B cell (primary cell): ENCODE data around the gene THSD4. TPM values are rescaled to one million over a fixed set of nuclear protein-coding genes. Genes with fewer than 3 reads are reported as not detected.

Experiments used
- ATAC-seq: fragments of 200-7000 bp; cut with Tn5 transposase; one replicate; pipeline ENCODE4 v1.10.0; 2021; ENCODE audit warnings: low read depth, mild to moderate bottlenecking, moderate number of reproducible peaks, moderate library complexity
- CTCF ChIA-PET: fragments of 350-600 bp; sonication (Branson Sonifier 250); formaldehyde crosslinking; loops from one replicate; lab custom pipeline; 2021; ENCODE audit warnings: antibody characterized with exemption, inconsistent platforms; lab: Charles Lee
- POLR2A ChIA-PET: fragments of 350-600 bp; sonication (Branson Sonifier 250); formaldehyde crosslinking; loops from one replicate; lab custom pipeline; 2021; ENCODE audit warnings: antibody characterized with exemption; lab: Charles Lee
- DNase-seq: peaks from one replicate; pipeline ENCODE4 v3.0.0; 2013
- H2AFZ ChIP-seq: 2 replicates; pipeline ENCODE4 v1.6.1; 2012; ENCODE audit warnings: mild to moderate bottlenecking, low read depth, low read length; ENCODE audit not compliant: insufficient read depth, poor library complexity, severe bottlenecking
- H3K27ac ChIP-seq, 2 donors: 1 replicate in 1 of 2; 2 replicates in 1 of 2; pipeline ENCODE4 v1.5.1; 2012 to 2013; ENCODE audit warnings: low read length in 2 of 2, mild to moderate bottlenecking in 2 of 2, moderate library complexity in 1 of 2
- H3K27me3 ChIP-seq, 4 experiments: fragments of 200-600 bp in 1 of 4; sonication (generic) in 1 of 4; replicated peaks in 1 of 4; 1 replicate in 2 of 4; 2 replicates in 2 of 4; pipeline versions ENCODE4 v1.6.1 to v1.7.0; 2013 to 2016; ENCODE audit warnings: low read length in 3 of 4, mild to moderate bottlenecking in 2 of 4, mixed read lengths in 1 of 4, moderate library complexity in 1 of 4; ENCODE audit not compliant: insufficient read depth in 4 of 4, control insufficient read depth in 3 of 4; ENCODE audit errors: control extremely low read depth in 1 of 4
- H3K36me3 ChIP-seq, 2 experiments: replicated peaks in 1 of 2; 1 replicate in 1 of 2; 2 replicates in 1 of 2; pipeline versions ENCODE4 v1.6.1 to v1.7.1; 2013; ENCODE audit warnings: low read length in 1 of 2; ENCODE audit not compliant: insufficient read depth in 2 of 2, control insufficient read depth in 1 of 2; ENCODE audit errors: control extremely low read depth in 1 of 2, extremely low read depth in 1 of 2
- H3K4me1 ChIP-seq, 2 donors: fragments of 200-600 bp in 1 of 2; sonication (generic) in 1 of 2; 1 replicate in 1 of 2; 2 replicates in 1 of 2; pipeline versions ENCODE4 v1.5.1 to v1.6.1; 2013 to 2017; ENCODE audit warnings: low read length in 2 of 2; ENCODE audit not compliant: control insufficient read depth in 2 of 2, insufficient read depth in 2 of 2
- H3K4me2 ChIP-seq: replicated peaks from 2 replicates; pipeline ENCODE3; 2012; ENCODE audit warnings: mild to moderate bottlenecking, low read depth, low read length; ENCODE audit not compliant: poor library complexity, severe bottlenecking
- H3K4me3 ChIP-seq, 5 experiments: fragments of 200-600 bp in 1 of 5; sonication (generic) in 1 of 5; 1 replicate in 3 of 5; 2 replicates in 2 of 5; pipeline versions ENCODE4 v1.5.1 to v1.7.0; 2011 to 2016; ENCODE audit warnings: low read length in 4 of 5, mild to moderate bottlenecking in 4 of 5, low read depth in 2 of 5, control low read depth in 1 of 5, moderate library complexity in 1 of 5; ENCODE audit not compliant: insufficient read depth in 1 of 5; ENCODE audit errors: control extremely low read depth in 1 of 5, extremely low read depth in 1 of 5
- H3K79me2 ChIP-seq: fragments of 200-600 bp; sonication (generic); one replicate; pipeline ENCODE4 v1.6.0; 2016; ENCODE audit warnings: low read length; ENCODE audit not compliant: control insufficient read depth, insufficient read depth
- H3K9ac ChIP-seq: fragments of 200-600 bp; sonication (generic); 2 replicates; pipeline ENCODE4 v1.6.1; 2017; ENCODE audit warnings: mild to moderate bottlenecking, low read length, moderate library complexity
- H3K9me3 ChIP-seq, 3 donors: one replicate each; pipeline versions ENCODE4 v1.6.1 to v1.7.1; 2013; ENCODE audit warnings: low read length in 2 of 3; ENCODE audit not compliant: control insufficient read depth in 2 of 3, insufficient read depth in 1 of 3; ENCODE audit errors: control extremely low read depth in 1 of 3
- H4K20me1 ChIP-seq: 2 replicates; pipeline ENCODE4 v1.6.0; 2012; ENCODE audit warnings: mild to moderate bottlenecking, low read length; ENCODE audit not compliant: insufficient read depth, control insufficient read depth, poor library complexity, severe bottlenecking
- H3K27ac Mint-ChIP-seq: one replicate; pipeline ENCODE4 v1.8.0; 2021; ENCODE audit warnings: mixed read lengths
- H3K27me3 Mint-ChIP-seq: one replicate; pipeline ENCODE4 v1.8.0; 2021; ENCODE audit warnings: mixed read lengths
- H3K4me1 Mint-ChIP-seq: one replicate; pipeline ENCODE4 v1.8.0; 2021; ENCODE audit warnings: mixed read lengths
- H3K4me3 Mint-ChIP-seq: one replicate; pipeline ENCODE4 v1.8.0; 2021; ENCODE audit warnings: mixed read lengths
- H3K9me3 Mint-ChIP-seq: one replicate; pipeline ENCODE4 v1.8.0; 2022; ENCODE audit warnings: mixed read lengths; ENCODE audit not compliant: insufficient read depth
- CTCF ChIP-seq: fragments of 200-600 bp; IDR thresholded peaks from one replicate; pipeline ENCODE4 v1.8.0; 2022; ENCODE audit warnings: antibody characterized with exemption, mild to moderate bottlenecking
- EZH2 ChIP-seq: IDR thresholded peaks from 2 replicates; pipeline ENCODE4 v1.6.1; 2012; ENCODE audit warnings: borderline replicate concordance, low read depth, mild to moderate bottlenecking, moderate library complexity, low read length; ENCODE audit not compliant: insufficient read depth, poor library complexity, severe bottlenecking
- WGBS: methylation state at CpG from one replicate; pipeline ENCODE4 v1.1.5; 2013; ENCODE audit warnings: missing lambda C conversion rate; ENCODE audit not compliant: insufficient coverage; 5-methylcytosine and 5-hydroxymethylcytosine counted together
- intact Hi-C: fragments of 100-400 bp; cut with micrococcal nuclease; formaldehyde crosslinking; loops from one replicate; pipeline ENCODE4 v1.10.0; 2022
- polyA plus RNA-seq: library from polyadenylated mRNA; depleted of rRNA; stranded (reverse); fragments of >200 nt; gene quantifications from 2 replicates; pipeline ENCODE4 v1.2.3, GENCODE V29; 2012
- total RNA-seq, 2 donors: library from RNA; stranded (reverse); fragments of 120-200 nt in 1 of 2; gene quantifications; 1 replicate in 1 of 2; 2 replicates in 1 of 2; pipeline versions ENCODE4 v1.2.3 to v1.2.4, GENCODE V29; 2013 to 2022

Gene THSD4
- total and polyA plus RNA-seq, 2 donors (not counting 1 experiment from before 2014, with no cell fraction given), result not detected

GRCh38 chr15:71468715-71469114, 353.4 kb downstream of the THSD4 start:
- H3K27ac Mint-ChIP-seq, result no peak overlapping the region
- WGBS, result no CpG with 5 or more reads among the region's 1 CpG
- no peak overlapping the region for H3K4me3 ChIP-seq
- peaks cover 25% of the 10 kb centered on the region for H3K27me3 Mint-ChIP-seq
- H3K4me3 Mint-ChIP-seq, result no peak overlapping the region
- no peak for DNase-seq
- POLR2A ChIA-PET, result no interaction called here
- no peaks in the 10 kb centered on the region for H3K9me3 ChIP-seq
- no peaks in the 10 kb centered on the region for H3K79me2 ChIP-seq
- H2AFZ ChIP-seq, result no peak overlapping the region
- H3K9ac ChIP-seq, result no peak overlapping the region
- no peaks in the 10 kb centered on the region for H3K4me1 ChIP-seq
- TF ChIP-seq CTCF (no peak), EZH2 (no peak)
- H3K4me1 Mint-ChIP-seq, result peaks cover 3% of the 10 kb centered on the region
- CTCF ChIA-PET, result no interaction called here
- no peaks in the 10 kb centered on the region for H3K27me3 ChIP-seq
- H3K36me3 ChIP-seq, result no peaks in the 10 kb centered on the region
- intact Hi-C loops, result no loop called here
- H3K27ac ChIP-seq, result no peak overlapping the region
- no peaks in the 10 kb centered on the region for H3K9me3 Mint-ChIP-seq
- H3K4me2 ChIP-seq, result no peak overlapping the region
- ATAC-seq, result no peak
- H4K20me1 ChIP-seq, result no peaks in the 10 kb centered on the region

GRCh38 chr15:71469413-71469812, 354.1 kb downstream of the THSD4 start:
- Histone ChIP-seq H3K27me3 (no peaks in the 10 kb centered on the region), H3K4me2 (no peak overlapping the region), H3K27ac (no peak overlapping the region), H4K20me1 (no peaks in the 10 kb centered on the region), H3K4me1 (no peaks in the 10 kb centered on the region), H3K36me3 (no peaks in the 10 kb centered on the region), H2AFZ (no peak overlapping the region), H3K9ac (no peak overlapping the region), H3K4me3 (no peak overlapping the region), H3K9me3 (no peaks in the 10 kb centered on the region), H3K79me2 (no peaks in the 10 kb centered on the region)
- ATAC-seq (no peak), DNase-seq (no peak)
- WGBS, result 93% methylated on average over 7 of the region's 8 CpGs
- peaks cover 3% of the 10 kb centered on the region for H3K4me1 Mint-ChIP-seq
- H3K4me3 Mint-ChIP-seq, result no peak overlapping the region
- H3K27me3 Mint-ChIP-seq, result peaks cover 19% of the 10 kb centered on the region
- POLR2A ChIA-PET, result no interaction called here
- no peak for TF ChIP-seq CTCF
- H3K27ac Mint-ChIP-seq, result no peak overlapping the region
- intact Hi-C loops, result no loop called here
- CTCF ChIA-PET, result interaction anchor here (0.6 kb wide), 1 partner anchor 153 kb away, joined by 3 read pairs; no protein-coding TSS in a partner anchor
- no peaks in the 10 kb centered on the region for H3K9me3 Mint-ChIP-seq
